ENCODE results near the gene CTSD. TPM values are rescaled to one million over a fixed set of nuclear protein-coding genes. Genes with fewer than 3 reads are reported as not detected.
A peak's percentile ranks its signal among the peaks of the same experiment; 100 is the strongest.

The CTSD gene
- total and polyA plus RNA-seq, 7 experiments from 2014 or later = 103 to 378 (median 186) TPM

DNA sequence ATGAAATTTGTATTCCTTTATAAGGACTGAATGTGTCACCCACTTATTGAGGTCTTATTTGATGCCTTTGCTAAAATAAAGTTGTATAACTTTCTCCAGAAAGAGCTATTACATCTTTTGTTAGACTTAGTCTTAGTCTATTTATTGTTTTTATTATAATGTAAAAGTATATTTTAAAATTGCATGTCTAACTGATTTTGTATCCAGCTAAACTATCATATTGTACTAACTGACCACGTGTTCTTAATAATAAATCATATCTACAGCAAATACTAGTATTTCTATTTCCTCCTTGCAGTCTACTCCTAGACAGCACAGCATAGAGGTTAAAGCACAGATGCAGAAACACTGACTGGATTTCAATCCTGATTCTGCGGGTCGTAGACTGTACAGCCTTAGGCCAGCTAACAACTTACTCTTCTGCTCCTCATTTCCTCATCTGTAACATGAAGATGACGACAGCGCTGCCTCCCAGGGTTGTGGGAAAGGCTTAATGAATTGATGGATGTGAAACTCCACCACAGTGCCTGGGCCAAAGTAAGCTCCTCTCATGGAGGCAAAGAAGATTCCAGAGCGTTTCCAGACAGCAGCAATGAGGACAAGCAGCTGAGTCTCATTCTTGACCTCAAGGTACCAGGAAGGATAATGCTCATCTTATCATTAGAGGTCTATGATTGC, 26.5 kb downstream of the CTSD start:
- no peak overlapping the region for H3K27ac ChIP-seq (ENCODE audit: low read depth, low read length)
- no peak for ATAC-seq
- H3K9me3 ChIP-seq (ENCODE audit: control insufficient read depth in 2 of 3, low read length in 3 of 3) = peaks cover 0 to 15% (median 5%) of the 10 kb centered on the region in 3 experiments
- no peaks in the 10 kb centered on the region for H3K27me3 ChIP-seq (ENCODE audit: control insufficient read depth in 2 of 2, insufficient read depth in 2 of 2, low read length in 2 of 2)
- H3K4me3 ChIP-seq (ENCODE audit: low read length) = no peak overlapping the region
- DNase-seq = no peak
- H3K27me3 Mint-ChIP-seq = peaks cover 7 to 20% (median 19%) of the 10 kb centered on the region in 5 donors
- CTCF ChIA-PET = interaction anchor here (0.7 to 1.0 kb wide), 2 partner anchors 18 to 778 kb away, joined by 3 read pairs; no protein-coding TSS in a partner anchor
- no peaks in the 10 kb centered on the region for H3K36me3 ChIP-seq (ENCODE audit: control insufficient read depth in 2 of 3, insufficient read depth in 3 of 3, low read length in 3 of 3)
- POLR2A ChIA-PET = no interaction called here
- peaks cover 0 to 23% (median 17%) of the 10 kb centered on the region in 11 donors for H3K9me3 Mint-ChIP-seq
- no peak overlapping the region for H3K4me3 Mint-ChIP-seq
- H3K27ac Mint-ChIP-seq = no peak overlapping the region
- H3K4me1 Mint-ChIP-seq = peaks cover 0 to 16% (median 12%) of the 10 kb centered on the region in 7 donors
- intact Hi-C loops (cut with micrococcal nuclease) = no loop called here
- peaks cover 0 to 17% (median 12%) of the 10 kb centered on the region in 5 donors for H3K36me3 Mint-ChIP-seq
- H3K4me1 ChIP-seq (ENCODE audit: control insufficient read depth in 2 of 2, insufficient read depth in 2 of 2, low read length in 2 of 2) = peaks cover 0 to 9% of the 10 kb centered on the region in 2 donors

GRCh38 chr11:1736447-1736992, 27.2 kb downstream of the CTSD start:
- Mint-ChIP-seq H3K36me3 (peaks cover 0 to 17% (median 12%) of the 10 kb centered on the region in 5 donors), H3K4me3 (no peak overlapping the region), H3K4me1 (peaks cover 0 to 22% (median 17%) of the 10 kb centered on the region in 7 donors), H3K27ac (peak overlapping the region in 2 of 9 donors; percentile 17 to 49), H3K9me3 (peaks cover 0 to 23% (median 17%) of the 10 kb centered on the region in 11 donors), H3K27me3 (peaks cover 12 to 26% (median 25%) of the 10 kb centered on the region in 5 donors)
- Histone ChIP-seq H3K27ac (ENCODE audit: low read depth, low read length) (no peak overlapping the region), H3K4me1 (ENCODE audit: control insufficient read depth in 2 of 2, insufficient read depth in 2 of 2, low read length in 2 of 2) (peaks cover 0 to 9% of the 10 kb centered on the region in 2 donors), H3K36me3 (ENCODE audit: control insufficient read depth in 2 of 3, insufficient read depth in 3 of 3, low read length in 3 of 3) (no peaks in the 10 kb centered on the region), H3K9me3 (ENCODE audit: control insufficient read depth in 2 of 3, low read length in 3 of 3) (peaks cover 0 to 15% (median 5%) of the 10 kb centered on the region in 3 experiments), H3K4me3 (ENCODE audit: low read length) (no peak overlapping the region), H3K27me3 (ENCODE audit: control insufficient read depth in 2 of 2, insufficient read depth in 2 of 2, low read length in 2 of 2) (no peaks in the 10 kb centered on the region)
- DNase-seq = no peak
- ChIA-PET CTCF (interaction anchor here (0.7 to 1.0 kb wide), 3 partner anchors 18 to 777 kb away, joined by 3 to 5 read pairs (median 3); no protein-coding TSS in a partner anchor), POLR2A (interaction anchor here (0.6 kb wide), 1 partner anchor 13 kb away, joined by 3 read pairs; no protein-coding TSS in a partner anchor)
- no peak for ATAC-seq
- intact Hi-C loops (cut with micrococcal nuclease) = no loop called here

DNA sequence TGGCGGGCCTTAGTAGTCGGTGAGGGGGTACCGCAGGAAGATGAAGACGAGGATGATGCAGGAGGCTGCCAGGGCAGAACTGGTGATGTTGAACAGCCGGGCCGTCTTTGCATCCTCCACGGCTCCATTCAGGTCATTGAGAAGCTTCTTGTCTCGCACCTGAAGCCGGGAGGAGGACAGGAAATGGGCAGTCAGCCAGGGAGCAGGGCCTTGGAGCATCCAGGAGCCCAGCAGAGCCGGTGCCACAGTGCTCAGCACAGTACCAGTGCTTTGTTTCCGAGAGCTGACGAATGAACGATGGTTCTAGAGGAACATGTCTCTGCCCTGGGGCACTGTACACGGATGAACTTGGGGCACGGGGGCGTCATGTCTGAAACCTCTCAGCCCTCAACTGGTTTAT, 28.5 kb downstream of the CTSD start:
- Mint-ChIP-seq H3K27me3 (peaks cover 16 to 35% (median 33%) of the 10 kb centered on the region in 5 donors), H3K4me1 (peaks cover 0 to 29% (median 20%) of the 10 kb centered on the region in 7 donors), H3K27ac (no peak overlapping the region), H3K9me3 (peaks cover 0 to 32% (median 17%) of the 10 kb centered on the region in 11 donors), H3K36me3 (peaks cover 0 to 17% (median 12%) of the 10 kb centered on the region in 5 donors), H3K4me3 (no peak overlapping the region)
- Histone ChIP-seq H3K9me3 (ENCODE audit: control insufficient read depth in 2 of 3, low read length in 3 of 3) (peaks cover 0 to 15% (median 5%) of the 10 kb centered on the region in 3 experiments), H3K27ac (ENCODE audit: low read depth, low read length) (no peak overlapping the region), H3K27me3 (ENCODE audit: control insufficient read depth in 2 of 2, insufficient read depth in 2 of 2, low read length in 2 of 2) (no peaks in the 10 kb centered on the region), H3K36me3 (ENCODE audit: control insufficient read depth in 2 of 3, insufficient read depth in 3 of 3, low read length in 3 of 3) (no peaks in the 10 kb centered on the region), H3K4me1 (ENCODE audit: control insufficient read depth in 2 of 2, insufficient read depth in 2 of 2, low read length in 2 of 2) (peaks cover 0 to 9% of the 10 kb centered on the region in 2 donors), H3K4me3 (ENCODE audit: low read length) (no peak overlapping the region)
- ChIA-PET CTCF (no interaction called here), POLR2A (no interaction called here)
- DNase-seq (no peak), ATAC-seq (no peak)
- intact Hi-C loops (cut with micrococcal nuclease) = no loop called here

DNA sequence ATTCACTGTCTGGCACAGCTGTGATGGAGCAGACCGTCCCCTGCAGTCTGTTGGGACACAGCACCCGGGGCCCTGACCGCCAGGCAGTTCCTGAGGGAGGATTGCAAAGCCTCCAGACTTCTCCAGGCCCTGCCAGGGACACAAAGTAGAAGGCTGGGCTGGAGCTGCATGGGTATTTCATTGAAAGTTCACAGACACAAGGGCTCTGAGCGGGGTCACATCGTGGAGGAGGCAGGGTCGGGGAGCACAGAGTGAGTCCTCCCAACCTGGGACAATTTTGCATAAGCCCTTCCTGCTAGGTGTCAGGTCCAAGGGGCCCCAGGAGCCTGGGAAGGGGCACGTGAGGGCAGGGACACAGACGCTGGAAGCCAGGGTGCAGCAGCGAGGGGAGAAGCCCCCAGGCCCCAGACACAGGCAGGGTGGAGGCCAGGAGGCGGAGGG, 29.1 kb downstream of the CTSD start:
- H3K27me3 ChIP-seq (ENCODE audit: control insufficient read depth in 2 of 2, insufficient read depth in 2 of 2, low read length in 2 of 2) = peaks cover 0 to 4% of the 10 kb centered on the region in 2 donors
- H3K4me1 ChIP-seq (ENCODE audit: control insufficient read depth in 2 of 2, insufficient read depth in 2 of 2, low read length in 2 of 2) = peaks cover 0 to 9% of the 10 kb centered on the region in 2 donors
- no peak overlapping the region for H3K27ac Mint-ChIP-seq
- peaks cover 0 to 32% (median 17%) of the 10 kb centered on the region in 11 donors for H3K9me3 Mint-ChIP-seq
- no peaks in the 10 kb centered on the region for H3K36me3 ChIP-seq (ENCODE audit: control insufficient read depth in 2 of 3, insufficient read depth in 3 of 3, low read length in 3 of 3)
- peaks cover 0 to 15% (median 5%) of the 10 kb centered on the region in 3 experiments for H3K9me3 ChIP-seq (ENCODE audit: control insufficient read depth in 2 of 3, low read length in 3 of 3)
- H3K36me3 Mint-ChIP-seq = peaks cover 0 to 17% (median 12%) of the 10 kb centered on the region in 5 donors
- peaks cover 3 to 32% (median 20%) of the 10 kb centered on the region in 7 donors for H3K4me1 Mint-ChIP-seq
- no peak for ATAC-seq
- CTCF ChIA-PET = no interaction called here
- no peak overlapping the region for H3K27ac ChIP-seq (ENCODE audit: low read depth, low read length)
- peak overlapping the region in 2 of 10 donors; percentile 11 to 30 for H3K4me3 Mint-ChIP-seq
- peaks cover 20 to 41% (median 34%) of the 10 kb centered on the region in 5 donors for H3K27me3 Mint-ChIP-seq
- no peak for DNase-seq
- intact Hi-C loops (cut with micrococcal nuclease) = no loop called here
- no peak overlapping the region for H3K4me3 ChIP-seq (ENCODE audit: low read length)
- POLR2A ChIA-PET = no interaction called here

GRCh38 chr11:1733716-1734640, 29.7 kb downstream of the CTSD start:
- Histone ChIP-seq H3K36me3 (ENCODE audit: control insufficient read depth in 2 of 3, insufficient read depth in 3 of 3, low read length in 3 of 3) (no peaks in the 10 kb centered on the region), H3K27me3 (ENCODE audit: control insufficient read depth in 2 of 2, insufficient read depth in 2 of 2, low read length in 2 of 2) (peaks cover 0 to 4% of the 10 kb centered on the region in 2 donors), H3K27ac (ENCODE audit: low read depth, low read length) (no peak overlapping the region), H3K9me3 (ENCODE audit: control insufficient read depth in 2 of 3, low read length in 3 of 3) (peaks cover 0 to 15% (median 5%) of the 10 kb centered on the region in 3 experiments), H3K4me3 (ENCODE audit: low read length) (no peak overlapping the region), H3K4me1 (ENCODE audit: control insufficient read depth in 2 of 2, insufficient read depth in 2 of 2, low read length in 2 of 2) (peaks cover 0 to 13% of the 10 kb centered on the region in 2 donors)
- Mint-ChIP-seq H3K36me3 (peaks cover 0 to 17% (median 12%) of the 10 kb centered on the region in 5 donors), H3K9me3 (peaks cover 0 to 32% (median 17%) of the 10 kb centered on the region in 11 donors), H3K4me3 (peak overlapping the region in 6 of 10 donors; percentile 7 to 50 (median 28)), H3K27me3 (peaks cover 22 to 44% (median 41%) of the 10 kb centered on the region in 5 donors), H3K27ac (peak overlapping the region in 1 of 9 donors; percentile 60), H3K4me1 (peaks cover 7 to 39% (median 22%) of the 10 kb centered on the region in 7 donors)
- ATAC-seq (no peak), DNase-seq (no peak)
- ChIA-PET CTCF (no interaction called here), POLR2A (interaction anchor here (1.5 kb wide), 1 partner anchor 33 kb away, joined by 7 read pairs; no protein-coding TSS in a partner anchor)
- intact Hi-C loops (cut with micrococcal nuclease) = no loop called here
